ENCODE results near the gene FOXP1. TPM values are rescaled to one million over a fixed set of nuclear protein-coding genes. Genes with fewer than 3 reads are reported as not detected.

FOXP1 gene
- total and polyA plus RNA-seq, 2 of the 13 experiments (the other 11 are each of a cell fraction or from before 2014, with no cell fraction given) = 40.4 to 59.0 TPM

- no peak for FAIRE-seq
- Histone ChIP-seq H3K4me2 (ENCODE audit: low read depth, low read length) (no peak overlapping the region), H3K9ac (ENCODE audit: insufficient read depth, low read depth, low read length) (no peak overlapping the region), H3K4me1 (ENCODE audit: insufficient read depth, low read length) (peaks cover 32% of the 10 kb centered on the region), H3K4me3 (replicated peaks in 1 of 3; ENCODE audit: insufficient read depth in 1 of 3, low read depth in 2 of 3, low read length in 3 of 3) (no peak overlapping the region), H2AFZ (ENCODE audit: low read length) (no peak overlapping the region), H3K79me2 (ENCODE audit: insufficient read depth, low read length) (peaks cover 10% of the 10 kb centered on the region), H3K9me3 (ENCODE audit: low read length) (no peaks in the 10 kb centered on the region), H4K20me1 (ENCODE audit: insufficient read depth, low read length) (no peaks in the 10 kb centered on the region), H3K36me3 (replicated peaks in 1 of 2; ENCODE audit: control insufficient read depth in 1 of 2, insufficient read depth in 2 of 2, low read length in 2 of 2) (peaks cover 1 to 12% of the 10 kb centered on the region in 2 experiments; a peak in 1 of 5 replicates), H3K27me3 (ENCODE audit: control insufficient read depth in 1 of 2, insufficient read depth in 2 of 2, low read length in 2 of 2) (no peaks in the 10 kb centered on the region), H3K27ac (ENCODE audit: extremely low read length, insufficient read depth, low read length) (no peak overlapping the region)
- in situ Hi-C loops (cut with HindIII; ENCODE audit: extremely low pct_ligation_motif_present, low pct_unique_long_range_greater_than_20kb) (no loop called here), intact Hi-C loops (cut with micrococcal nuclease; ENCODE audit: unreplicated experiment) (no loop called here)
- no TSS peak for BruUV-seq (replicated peaks)
- ATAC-seq = peak; percentile 65
- POLR2A ChIA-PET = no interaction called here
- TF ChIP-seq SMC3 (IDR thresholded peaks at IDR 0.05; ENCODE audit: low read length) = peak; percentile 14; the same call in 1 of the 2 replicates
- no peak for TF ChIP-seq NFIC (IDR thresholded peaks at IDR 0.05; ENCODE audit: low read length)
- peak; percentile 27 for TF ChIP-seq STAG1 (CRISPR knock-in tag; IDR thresholded peaks at IDR 0.05)
- TF ChIP-seq ZNF564 (CRISPR knock-in tag; IDR thresholded peaks at IDR 0.05) = no peak
- WGBS (ENCODE audit: low lambda C conversion rate) = 96% methylated on average over 9 of the region's 9 CpGs
- DNase-seq (ENCODE audit: low spot score) = peak; percentile 24
- CTCF ChIA-PET (ENCODE audit: low intra/inter-chr PET ratio, low total read pairs) = no interaction called here
These were observed 273.1 kb downstream of the FOXP1 start for GRCh38 chr3:71310359-71310979.

- H2AFZ ChIP-seq (ENCODE audit: low read length) = no peak overlapping the region
- ChIA-PET CTCF (ENCODE audit: low intra/inter-chr PET ratio, low total read pairs) (no interaction called here), POLR2A (no interaction called here)
- FAIRE-seq (no peak), ATAC-seq (no peak), DNase-seq (ENCODE audit: low spot score) (no peak)
- H3K4me3 ChIP-seq (replicated peaks in 1 of 3; ENCODE audit: insufficient read depth in 1 of 3, low read depth in 2 of 3, low read length in 3 of 3) = no peak overlapping the region
- no peak overlapping the region for H3K27ac ChIP-seq (ENCODE audit: extremely low read length, insufficient read depth, low read length)
- no peaks in the 10 kb centered on the region for H4K20me1 ChIP-seq (ENCODE audit: insufficient read depth, low read length)
- BruUV-seq (replicated peaks) = no TSS peak
- no peaks in the 10 kb centered on the region for H3K27me3 ChIP-seq (ENCODE audit: control insufficient read depth in 1 of 2, insufficient read depth in 2 of 2, low read length in 2 of 2)
- no peak overlapping the region for H3K4me2 ChIP-seq (ENCODE audit: low read depth, low read length)
- WGBS (ENCODE audit: low lambda C conversion rate) = 100% methylated on average over 1 of the region's 1 CpG
- peaks cover 1 to 12% of the 10 kb centered on the region in 2 experiments; a peak in 1 of 5 replicates for H3K36me3 ChIP-seq (replicated peaks in 1 of 2; ENCODE audit: control insufficient read depth in 1 of 2, insufficient read depth in 2 of 2, low read length in 2 of 2)
- H3K9me3 ChIP-seq (ENCODE audit: low read length) = no peaks in the 10 kb centered on the region
- H3K4me1 ChIP-seq (ENCODE audit: insufficient read depth, low read length) = peaks cover 31% of the 10 kb centered on the region
- in situ Hi-C loops (cut with HindIII; ENCODE audit: extremely low pct_ligation_motif_present, low pct_unique_long_range_greater_than_20kb) (loop anchor here (5.0 kb wide), 1 partner anchor 272 kb away; the partner anchor contains the start of gene FOXP1), intact Hi-C loops (cut with micrococcal nuclease; ENCODE audit: unreplicated experiment) (loop anchor here (5.0 kb wide), 1 partner anchor 272 kb away; the partner anchor contains the start of gene FOXP1)
- no peak overlapping the region for H3K9ac ChIP-seq (ENCODE audit: insufficient read depth, low read depth, low read length)
- H3K79me2 ChIP-seq (ENCODE audit: insufficient read depth, low read length) = peaks cover 12% of the 10 kb centered on the region
- TF ChIP-seq ZBTB49 (CRISPR knock-in tag; IDR thresholded peaks at IDR 0.05; ENCODE audit: borderline replicate concordance) (no peak), CSRNP2 (CRISPR knock-in tag; conservative IDR thresholded peaks at IDR 0.05; ENCODE audit: low read depth) (no peak), MAFK (conservative IDR thresholded peaks at IDR 0.05 in 1 of 2, IDR thresholded peaks at IDR 0.05 in 1 of 2; ENCODE audit: low read length in 2 of 2) (peak; percentile 71 to 84; a peak in 3 of 4 replicates), HMGA1 (CRISPR knock-in tag; conservative IDR thresholded peaks at IDR 0.05) (no peak), TGIF2 (CRISPR knock-in tag; IDR thresholded peaks at IDR 0.05) (no peak), XRCC5 (optimal IDR thresholded peaks at IDR 0.05; ENCODE audit: low read length) (no peak), MBNL3 (CRISPR knock-in tag; conservative IDR thresholded peaks at IDR 0.05) (no peak), ATF5 (CRISPR knock-in tag; IDR thresholded peaks at IDR 0.05; ENCODE audit: low read depth) (no peak), ZNF282 (IDR thresholded peaks at IDR 0.05; ENCODE audit: partially characterized antibody) (no peak), ZNF24 (IDR thresholded peaks at IDR 0.05) (no peak), ZNF619 (CRISPR knock-in tag; IDR thresholded peaks at IDR 0.05) (no peak)
These were observed 273.6 kb downstream of the FOXP1 start for GRCh38 chr3:71309886-71310285.
